Spleen (tissue), 7 donors: ENCODE results near the gene FURIN.

Experiments
- POLR2A ChIP-seq, 3 donors: fragments of 450-650 bp; IDR thresholded peaks; one replicate each; pipeline ENCODE4 v1.5.1; 2017; ENCODE audit warnings: antibody characterized with exemption in 3 of 3, mild to moderate bottlenecking in 1 of 3
- POLR2AphosphoS5 ChIP-seq, 3 donors: sonication (generic); formaldehyde crosslinking; IDR thresholded peaks; one replicate each; pipeline ENCODE4 v1.5.1; 2017; ENCODE audit warnings: antibody characterized with exemption in 3 of 3
- TF ChIP-seq, protein P1 (sequence below), 11 experiments: fragments of 200-600 bp in 7 of 11; fragments of 450-650 bp in 4 of 11; sonication (generic) in 4 of 11; IDR thresholded peaks in 8 of 11; conservative IDR thresholded peaks in 3 of 11; 1 replicate in 7 of 11; 2 replicates in 4 of 11; pipeline versions ENCODE4 v1.4.0 to v1.8.0; 2016 to 2021; ENCODE audit warnings: antibody characterized with exemption in 11 of 11, inconsistent platforms in 4 of 11, mild to moderate bottlenecking in 1 of 11
- donor health status: DM: no; HTN: no; CAD: no; lungs with moderate emphysema.
- donor health status: DM: no; HTN: no; CAD: no.
- donor health status: DM: no; HTN: no; CAD: no.

DNA sequence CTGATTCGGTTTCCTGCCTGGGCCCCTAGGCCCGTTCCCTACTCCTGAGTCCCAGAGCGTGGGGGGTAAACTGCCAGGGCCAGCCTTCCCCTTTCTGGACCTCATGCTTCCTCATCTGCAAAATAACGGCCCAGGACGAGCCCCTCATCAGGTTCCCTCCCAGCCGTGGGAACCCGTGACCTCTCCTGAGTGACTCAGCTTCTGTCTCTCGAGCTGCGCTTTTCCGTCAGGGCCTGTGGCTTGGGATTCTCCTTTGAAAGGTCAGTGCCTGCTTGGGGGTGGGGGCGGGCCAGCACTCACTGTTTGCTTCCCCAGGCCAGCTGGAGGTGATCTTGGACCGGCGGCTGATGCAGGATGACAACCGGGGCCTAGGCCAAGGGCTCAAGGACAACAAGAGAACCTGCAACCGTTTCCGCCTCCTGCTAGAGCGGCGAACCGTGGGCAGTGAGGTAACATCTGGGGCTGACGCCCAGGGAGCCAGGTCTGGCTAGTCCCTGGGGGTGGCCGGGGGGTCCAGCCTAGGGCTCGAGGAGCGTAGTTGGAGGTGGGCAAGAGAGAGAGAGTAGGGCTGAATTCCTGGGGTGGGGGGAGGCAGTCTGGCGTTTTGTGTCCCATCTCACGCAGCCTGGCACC is 47.5 kb downstream of the FURIN start:
- TF ChIP-seq, protein P1, sequence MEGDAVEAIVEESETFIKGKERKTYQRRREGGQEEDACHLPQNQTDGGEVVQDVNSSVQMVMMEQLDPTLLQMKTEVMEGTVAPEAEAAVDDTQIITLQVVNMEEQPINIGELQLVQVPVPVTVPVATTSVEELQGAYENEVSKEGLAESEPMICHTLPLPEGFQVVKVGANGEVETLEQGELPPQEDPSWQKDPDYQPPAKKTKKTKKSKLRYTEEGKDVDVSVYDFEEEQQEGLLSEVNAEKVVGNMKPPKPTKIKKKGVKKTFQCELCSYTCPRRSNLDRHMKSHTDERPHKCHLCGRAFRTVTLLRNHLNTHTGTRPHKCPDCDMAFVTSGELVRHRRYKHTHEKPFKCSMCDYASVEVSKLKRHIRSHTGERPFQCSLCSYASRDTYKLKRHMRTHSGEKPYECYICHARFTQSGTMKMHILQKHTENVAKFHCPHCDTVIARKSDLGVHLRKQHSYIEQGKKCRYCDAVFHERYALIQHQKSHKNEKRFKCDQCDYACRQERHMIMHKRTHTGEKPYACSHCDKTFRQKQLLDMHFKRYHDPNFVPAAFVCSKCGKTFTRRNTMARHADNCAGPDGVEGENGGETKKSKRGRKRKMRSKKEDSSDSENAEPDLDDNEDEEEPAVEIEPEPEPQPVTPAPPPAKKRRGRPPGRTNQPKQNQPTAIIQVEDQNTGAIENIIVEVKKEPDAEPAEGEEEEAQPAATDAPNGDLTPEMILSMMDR (IDR thresholded peaks at IDR 0.05 in 8 of 11, conservative IDR thresholded peaks at IDR 0.05 in 3 of 11) = peak in 3 of 11 experiments; percentile 10 to 22 (median 19)
- TF ChIP-seq POLR2A (IDR thresholded peaks at IDR 0.05) (no peak), POLR2AphosphoS5 (IDR thresholded peaks at IDR 0.05) (peak; percentile 65 to 82 (median 68))
